ENCODE measurements around the gene SDF2L1.
"Not testable (repeated sequence)": the region's sequence is repeated elsewhere in the genome, so short reads cannot be mapped to it uniquely, and the experiment has no call there.

SDF2L1 gene

DNA sequence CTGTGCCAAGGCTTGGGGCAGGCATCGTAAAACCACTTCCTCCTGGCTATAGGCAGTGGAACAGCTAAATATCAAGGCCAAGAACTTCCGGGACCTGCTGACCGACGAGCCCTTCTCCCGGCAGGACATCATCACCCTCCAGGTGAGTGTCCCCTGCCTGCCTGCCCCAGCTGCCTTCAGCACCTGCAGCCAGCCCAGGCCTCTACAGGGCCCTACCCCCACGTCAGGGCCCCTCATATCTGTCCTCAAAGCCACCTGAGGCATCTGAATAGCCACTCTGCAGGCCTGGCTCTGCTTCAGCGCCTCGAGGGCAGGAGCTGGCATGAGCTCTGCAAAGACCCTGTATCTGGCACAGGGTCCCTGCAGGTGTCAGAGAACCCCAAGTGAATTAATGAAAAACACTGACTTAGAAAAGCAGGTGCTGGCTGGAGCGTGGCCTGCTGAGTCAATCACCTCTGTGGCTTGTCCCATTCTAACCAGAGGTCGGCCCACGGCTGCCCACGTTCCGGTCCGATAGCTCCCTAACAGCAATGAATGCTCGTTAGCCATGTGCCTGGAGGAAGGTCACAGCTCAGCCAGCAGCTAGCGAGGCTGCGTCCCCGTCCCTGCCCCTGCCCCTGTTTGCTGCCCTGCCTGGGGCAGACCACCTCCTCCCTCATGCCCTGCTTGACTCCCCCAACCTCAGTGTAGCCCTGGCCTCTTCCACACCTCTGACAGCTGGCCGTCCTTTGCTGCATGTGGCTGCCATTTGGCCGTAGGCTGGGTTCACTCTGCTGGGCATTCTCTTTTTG, 40.5 kb downstream of the SDF2L1 start:
- no peaks in the 10 kb centered on the region for H3K27me3 Mint-ChIP-seq
- no peak for ATAC-seq
- no peak for DNase-seq
- no peaks in the 10 kb centered on the region for H3K4me1 Mint-ChIP-seq
- H3K27ac Mint-ChIP-seq: peak overlapping the region in 1 of 2 donors; percentile 15
- no peaks in the 10 kb centered on the region for H3K9me3 Mint-ChIP-seq
- H3K4me3 Mint-ChIP-seq: no peak overlapping the region

DNA sequence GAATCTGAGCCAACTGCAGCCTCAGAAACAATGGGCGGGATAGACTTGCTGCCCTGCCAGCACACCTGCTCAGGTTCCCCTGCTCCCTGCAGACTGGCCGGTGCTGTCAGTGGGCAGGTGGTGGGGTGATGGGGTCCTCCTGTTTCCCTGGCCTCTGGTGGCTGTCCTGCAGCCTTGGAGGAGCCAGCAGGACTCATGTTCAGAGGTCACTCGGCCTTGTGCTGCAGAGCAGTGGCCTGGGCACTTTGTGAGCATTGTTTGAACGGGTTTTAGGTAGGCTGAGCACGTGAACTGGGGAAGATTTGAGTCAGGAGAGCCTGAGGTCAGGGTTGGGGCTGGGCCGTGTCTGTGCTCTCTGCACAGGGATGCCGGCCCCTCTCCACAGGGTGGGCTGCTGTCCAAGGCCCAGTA, 41.3 kb downstream of the SDF2L1 start:
- no peaks in the 10 kb centered on the region for H3K27me3 Mint-ChIP-seq
- peaks cover 5% of the 10 kb centered on the region for H3K4me1 Mint-ChIP-seq
- H3K27ac Mint-ChIP-seq: no peak overlapping the region
- no peak for ATAC-seq
- no peak for DNase-seq
- H3K4me3 Mint-ChIP-seq: no peak overlapping the region
- H3K9me3 Mint-ChIP-seq: no peaks in the 10 kb centered on the region

DNA sequence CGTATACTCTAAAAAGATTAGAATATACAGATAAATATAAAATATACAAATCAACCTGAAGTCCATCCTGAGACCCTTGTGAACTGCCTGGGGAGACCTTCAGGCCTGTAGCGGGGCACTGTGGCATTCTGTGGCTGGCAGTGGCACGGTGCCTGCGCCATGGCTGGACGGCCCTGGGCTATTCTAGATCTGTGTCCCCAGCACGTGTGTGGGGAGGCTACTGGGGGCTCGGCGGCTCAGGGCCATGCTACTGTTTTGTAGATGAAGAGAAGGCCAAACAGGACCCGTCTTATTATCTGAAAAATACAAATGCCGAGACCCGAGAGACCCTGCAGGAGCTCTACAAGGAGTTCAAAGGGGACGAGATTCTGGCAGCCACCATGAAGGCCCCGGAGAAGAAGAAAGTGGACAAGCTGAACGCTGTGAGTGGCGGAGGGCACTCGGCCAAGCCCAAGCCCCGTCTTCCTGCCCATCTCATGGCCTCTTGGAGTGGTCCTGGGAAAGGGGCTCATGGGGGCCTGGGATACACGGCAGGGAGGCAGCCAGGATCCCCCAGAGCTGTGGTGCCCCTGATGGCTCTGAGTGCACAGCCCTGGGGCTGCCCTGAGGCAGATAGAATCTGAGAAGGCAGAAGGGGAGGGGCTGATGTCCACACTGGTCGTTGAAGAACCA, 42.5 kb downstream of the SDF2L1 start:
- Mint-ChIP-seq H3K27me3 (no peaks in the 10 kb centered on the region), H3K9me3 (no peaks in the 10 kb centered on the region), H3K4me3 (no peak overlapping the region), H3K27ac (peak overlapping the region in 1 of 2 donors; percentile 28), H3K4me1 (peaks cover 17% of the 10 kb centered on the region)
- ATAC-seq: no peak
- no peak for DNase-seq

DNA sequence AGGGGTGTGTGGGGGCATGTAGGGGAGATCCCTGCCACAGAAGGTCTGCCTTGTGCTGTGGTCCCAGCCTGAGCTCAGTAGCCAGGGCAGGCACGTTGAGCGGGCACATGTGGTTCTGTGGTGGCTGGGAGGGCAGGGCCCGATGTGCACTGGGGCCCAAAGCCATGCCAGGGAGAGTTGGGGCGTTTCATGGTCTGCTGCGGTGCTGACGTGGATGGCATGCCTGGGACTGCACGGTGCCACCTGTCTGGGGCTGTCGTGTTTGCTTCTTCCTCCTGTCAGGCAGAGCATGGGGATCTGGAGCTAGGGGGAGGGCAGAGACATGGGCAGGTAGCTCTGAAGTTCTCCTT, 43.0 kb downstream of the SDF2L1 start:
- no peaks in the 10 kb centered on the region for H3K9me3 Mint-ChIP-seq
- H3K27ac Mint-ChIP-seq: peak overlapping the region; percentile 28 to 33
- H3K27me3 Mint-ChIP-seq: no peaks in the 10 kb centered on the region

DNA sequence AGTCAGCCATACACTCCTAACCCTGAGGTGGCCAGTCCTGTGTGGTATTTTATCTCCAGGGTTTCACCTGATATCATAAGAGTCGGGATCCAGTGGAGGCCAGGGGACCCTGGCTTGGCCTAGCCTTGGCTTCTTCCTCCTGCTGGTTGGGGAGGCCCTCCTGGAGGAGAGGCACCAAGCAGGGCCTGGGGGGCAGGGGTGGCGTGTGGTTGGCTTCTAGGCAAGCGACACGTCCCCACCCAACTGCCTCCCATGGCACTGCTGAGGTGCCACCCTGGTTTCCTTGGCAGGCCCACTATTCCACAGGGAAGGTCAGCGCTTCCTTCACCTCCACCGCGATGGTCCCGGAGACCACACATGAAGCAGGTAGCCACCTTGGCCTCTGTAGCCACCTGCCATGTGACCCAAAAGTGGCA, 44.1 kb downstream of the SDF2L1 start:
- Mint-ChIP-seq H3K27ac (no peak overlapping the region), H3K4me1 (peaks cover 32% of the 10 kb centered on the region), H3K4me3 (no peak overlapping the region), H3K27me3 (no peaks in the 10 kb centered on the region), H3K9me3 (no peaks in the 10 kb centered on the region)
- ATAC-seq (no peak), DNase-seq (no peak)

More for the DNA sequence above, 43.0 kb downstream of the SDF2L1 start:
- no peak for DNase-seq
- Mint-ChIP-seq H3K4me1 (peaks cover 22% of the 10 kb centered on the region), H3K4me3 (no peak overlapping the region)
- no peak for ATAC-seq

DNA sequence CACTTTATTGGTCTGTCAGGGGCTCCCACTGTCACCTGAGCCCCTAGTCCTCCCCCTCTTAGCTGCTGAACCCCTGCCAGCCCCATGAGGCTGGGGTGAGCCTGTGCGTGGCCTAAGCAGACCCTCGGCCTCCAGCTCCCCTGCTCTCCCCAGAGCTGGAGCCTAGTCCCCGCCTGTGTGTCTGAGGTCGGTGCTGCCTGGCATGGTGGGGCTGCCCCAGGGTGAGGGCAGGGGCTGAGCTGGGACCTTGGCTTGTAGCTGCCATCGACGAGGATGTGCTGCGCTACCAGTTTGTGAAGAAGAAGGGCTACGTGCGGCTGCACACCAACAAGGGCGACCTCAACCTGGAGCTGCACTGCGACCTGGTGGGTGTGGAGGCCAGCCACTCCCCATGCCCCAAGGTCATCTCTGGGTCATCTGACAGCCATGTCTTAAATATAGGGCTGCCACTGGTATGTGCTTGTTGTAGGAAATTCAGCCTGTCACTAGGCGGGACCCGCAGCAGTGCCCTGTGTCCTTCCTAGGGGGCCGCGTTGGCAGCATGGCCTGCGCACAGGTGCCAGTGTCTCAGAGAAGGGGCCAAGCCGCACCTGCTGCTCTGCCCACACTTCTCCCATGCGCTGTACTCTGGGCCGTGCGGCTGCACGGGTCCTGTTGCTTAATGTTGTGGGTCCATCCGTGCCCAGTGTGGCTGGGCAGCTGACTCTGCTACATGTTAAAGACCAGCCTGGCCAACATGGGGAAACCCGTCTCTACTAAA, 44.7 kb downstream of the SDF2L1 start:
- no peaks in the 10 kb centered on the region for H3K27me3 Mint-ChIP-seq

DNA sequence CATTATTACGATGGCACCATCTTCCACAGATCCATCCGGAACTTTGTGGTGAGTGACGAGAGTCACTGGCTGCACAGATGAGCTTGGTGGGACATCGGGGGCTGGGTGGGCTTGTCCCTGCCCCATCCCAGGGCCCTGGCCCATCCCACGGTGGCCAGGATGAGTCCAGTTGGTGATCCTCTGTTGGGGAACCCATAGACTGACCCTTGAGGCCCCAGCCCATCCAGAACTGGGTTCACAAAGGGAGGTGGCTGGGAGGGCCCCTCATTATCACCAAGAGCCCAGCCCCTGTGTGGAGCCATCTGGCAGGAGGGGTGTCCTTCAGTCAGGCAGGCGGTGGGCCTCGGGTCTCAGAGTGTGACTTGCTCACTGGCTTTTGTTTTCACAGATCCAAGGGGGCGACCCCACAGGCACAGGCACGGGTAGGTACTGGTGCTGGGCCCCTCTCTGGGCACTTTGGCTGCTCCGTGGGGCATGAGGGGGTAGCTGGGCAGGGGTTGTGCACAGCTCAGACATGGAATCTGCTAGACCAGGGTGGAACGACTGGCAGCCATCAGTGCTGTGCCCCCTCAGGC, 45.7 kb downstream of the SDF2L1 start:
- no peaks in the 10 kb centered on the region for H3K9me3 Mint-ChIP-seq
- no peak overlapping the region for H3K27ac Mint-ChIP-seq
- no peak for ATAC-seq
- peaks cover 33% of the 10 kb centered on the region for H3K4me1 Mint-ChIP-seq
- no peaks in the 10 kb centered on the region for H3K27me3 Mint-ChIP-seq
- H3K4me3 Mint-ChIP-seq: no peak overlapping the region
- DNase-seq: no peak

More for the DNA sequence above, 44.7 kb downstream of the SDF2L1 start:
- no peaks in the 10 kb centered on the region for H3K9me3 Mint-ChIP-seq
- no peak overlapping the region for H3K4me3 Mint-ChIP-seq
- peaks cover 33% of the 10 kb centered on the region for H3K4me1 Mint-ChIP-seq
- ATAC-seq (no peak), DNase-seq (no peak)
- peak overlapping the region in 1 of 2 donors; percentile 89 for H3K27ac Mint-ChIP-seq

DNA sequence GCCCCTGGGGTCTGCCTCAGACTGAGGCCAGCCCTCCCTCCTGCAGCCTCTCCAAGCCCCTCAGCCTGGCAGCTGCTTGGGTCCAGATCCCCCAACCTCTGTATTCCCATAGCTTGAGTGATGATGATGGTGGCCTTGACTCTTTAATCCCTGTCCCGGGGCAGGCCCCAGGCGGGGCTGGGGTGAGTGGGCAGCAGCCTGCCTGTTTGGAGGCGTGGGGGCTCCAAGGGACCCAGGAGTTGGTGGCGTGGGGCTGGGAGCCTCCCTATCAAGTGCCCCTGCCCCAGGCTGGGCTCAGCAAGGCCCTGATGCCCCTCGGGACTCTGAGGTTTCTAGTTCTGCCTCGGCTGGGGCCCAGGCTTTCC, 46.2 kb downstream of the SDF2L1 start:
- DNase-seq: no peak
- H3K27ac Mint-ChIP-seq: peak overlapping the region in 1 of 2 donors; percentile 59
- ATAC-seq: no peak
- no peak overlapping the region for H3K4me3 Mint-ChIP-seq
- H3K9me3 Mint-ChIP-seq: no peaks in the 10 kb centered on the region
- H3K27me3 Mint-ChIP-seq: no peaks in the 10 kb centered on the region
- peaks cover 33% of the 10 kb centered on the region for H3K4me1 Mint-ChIP-seq

DNA sequence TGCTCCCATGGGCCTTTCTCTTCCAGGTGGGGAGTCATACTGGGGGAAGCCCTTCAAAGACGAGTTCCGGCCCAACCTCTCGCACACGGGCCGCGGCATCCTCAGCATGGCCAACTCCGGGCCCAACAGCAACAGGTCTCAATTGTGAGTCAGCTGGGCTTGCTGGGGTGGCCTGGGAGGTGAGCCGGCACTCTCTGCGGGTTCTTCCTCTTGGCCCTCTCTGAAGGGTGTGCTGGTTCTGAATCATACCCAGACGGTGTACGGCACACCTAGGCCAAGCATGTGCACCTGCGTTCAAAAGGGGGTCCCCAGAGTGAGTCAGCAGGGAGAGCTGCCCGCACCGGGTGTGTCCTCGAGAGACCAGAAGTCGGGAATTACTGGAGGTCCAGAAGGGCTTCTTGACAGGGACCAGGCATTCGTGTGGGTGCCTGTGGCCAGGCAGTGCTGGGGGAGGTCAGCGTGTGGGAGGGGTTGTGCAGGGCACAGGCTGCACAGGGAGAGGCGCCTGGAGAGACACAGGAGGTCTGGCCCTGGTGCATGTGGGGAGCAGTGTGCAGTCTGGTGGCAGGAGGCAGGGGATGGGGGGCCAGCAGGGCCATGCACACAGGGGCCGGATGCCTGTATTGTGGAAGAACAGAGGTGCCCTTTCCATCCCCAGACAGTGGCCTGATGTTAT, 46.7 kb downstream of the SDF2L1 start:
- no peak for ATAC-seq
- no peak overlapping the region for H3K4me3 Mint-ChIP-seq

DNA sequence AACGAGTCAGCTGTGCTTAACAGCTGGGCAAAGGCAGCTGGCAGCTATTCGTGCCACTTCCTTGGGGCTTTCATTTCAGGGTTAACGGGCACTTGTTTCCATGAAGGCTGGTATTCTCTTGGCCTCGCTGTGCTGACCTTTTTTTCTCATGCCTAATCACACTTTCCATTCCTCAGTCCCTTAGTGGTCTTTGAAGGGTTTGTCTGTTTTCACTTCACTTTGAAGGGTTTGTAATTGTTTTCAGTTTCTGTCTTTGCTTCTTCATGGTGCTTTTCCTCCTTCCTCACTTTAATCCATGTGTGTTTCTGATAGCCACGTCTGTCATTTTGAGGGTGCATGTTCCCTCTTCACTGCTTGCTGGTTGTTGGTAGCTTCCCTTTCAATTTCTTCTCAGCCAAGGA, 48.3 kb downstream of the SDF2L1 start:
- H3K27me3 Mint-ChIP-seq: no peaks in the 10 kb centered on the region
- ATAC-seq (peak; percentile 85), DNase-seq (peak; percentile 13 to 38)
- H3K4me1 Mint-ChIP-seq: peaks cover 33% of the 10 kb centered on the region
- H3K27ac Mint-ChIP-seq: peak overlapping the region; percentile 73 to 87
- H3K4me3 Mint-ChIP-seq: peak overlapping the region; percentile 3 to 34
- H3K9me3 Mint-ChIP-seq: no peaks in the 10 kb centered on the region

More for the DNA sequence above, 46.7 kb downstream of the SDF2L1 start:
- H3K27ac Mint-ChIP-seq: peak overlapping the region in 1 of 2 donors; percentile 59
- H3K27me3 Mint-ChIP-seq: no peaks in the 10 kb centered on the region
- H3K4me1 Mint-ChIP-seq: peaks cover 33% of the 10 kb centered on the region
- H3K9me3 Mint-ChIP-seq: no peaks in the 10 kb centered on the region
- no peak for DNase-seq

DNA sequence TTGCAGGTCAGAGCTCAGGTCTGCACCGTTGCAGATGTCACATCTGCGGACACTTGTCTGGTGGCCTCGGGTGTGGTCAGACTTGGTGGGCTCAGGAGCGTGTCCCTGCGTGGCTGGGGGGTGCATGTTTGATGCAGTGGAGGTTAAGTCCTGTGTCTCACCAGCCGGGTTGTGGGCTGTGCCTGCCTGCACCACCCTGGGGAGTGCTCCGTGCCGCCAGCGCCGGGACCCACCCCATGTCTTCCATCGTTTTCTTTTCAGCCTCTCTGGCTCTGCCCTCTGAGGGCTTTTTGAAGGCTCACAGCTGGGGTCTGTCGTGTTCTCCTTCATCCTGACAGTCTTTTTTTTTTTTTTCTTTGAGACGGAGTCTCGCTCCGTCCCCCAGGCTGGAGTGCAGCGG, 49.7 kb downstream of the SDF2L1 start:
- peaks cover 33% of the 10 kb centered on the region for H3K4me1 Mint-ChIP-seq
- H3K27me3 Mint-ChIP-seq: no peaks in the 10 kb centered on the region
- peak overlapping the region; percentile 19 to 69 for H3K27ac Mint-ChIP-seq
- ATAC-seq (no peak), DNase-seq (no peak)
- no peak overlapping the region for H3K4me3 Mint-ChIP-seq
- H3K9me3 Mint-ChIP-seq: no peaks in the 10 kb centered on the region

DNA sequence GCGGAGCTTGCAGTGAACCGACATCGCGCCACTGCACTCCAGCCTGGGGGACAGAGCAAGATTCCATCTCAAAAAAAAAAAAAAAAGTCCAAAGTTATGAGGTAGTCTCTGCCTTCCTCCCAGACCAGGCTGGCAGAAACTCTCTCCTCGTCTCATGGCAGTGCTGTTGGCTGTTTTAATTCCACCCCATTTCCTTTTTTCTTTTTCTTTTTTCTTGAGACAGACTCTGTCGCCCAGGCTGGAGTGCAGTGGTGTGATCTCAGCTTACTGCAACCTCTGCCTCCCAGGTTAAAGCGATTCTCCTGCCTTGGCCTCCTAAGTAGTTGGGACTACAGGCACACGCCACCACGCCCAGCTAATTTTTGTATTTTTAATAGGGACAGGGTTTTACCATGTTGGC, 50.8 kb downstream of the SDF2L1 start:
- not testable (repeated sequence) for H3K27ac Mint-ChIP-seq

DNA sequence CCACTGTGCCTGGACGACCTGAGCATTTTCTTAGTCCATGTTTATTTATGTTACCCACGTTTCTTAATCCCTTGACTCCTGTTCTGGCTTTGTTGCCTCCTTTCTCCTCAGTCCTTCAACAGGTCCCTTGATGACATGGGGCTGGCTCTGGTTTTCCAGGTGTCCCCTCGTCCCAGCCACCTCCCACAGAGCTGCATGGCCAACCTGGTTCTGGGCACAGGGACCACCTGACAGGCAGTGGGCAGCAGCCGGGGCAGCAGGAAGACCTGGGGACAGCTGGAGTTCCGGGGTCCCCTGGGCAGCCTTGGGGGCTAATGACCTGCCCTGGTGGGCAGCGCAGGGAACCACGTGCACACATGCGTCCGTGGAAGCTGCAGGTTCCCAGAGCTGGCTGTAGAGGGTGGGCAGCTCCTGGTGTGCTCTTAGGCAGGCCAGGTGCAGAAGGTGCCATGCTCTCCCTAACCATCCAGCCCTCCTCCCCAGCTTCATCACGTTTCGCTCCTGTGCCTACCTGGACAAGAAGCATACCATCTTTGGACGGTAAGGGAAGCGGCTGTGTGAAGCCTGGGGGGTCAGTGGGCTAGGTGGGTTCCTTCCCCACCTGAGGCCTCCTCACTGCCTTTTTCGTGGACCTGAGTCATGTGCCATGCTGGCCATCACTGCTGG, 51.4 kb downstream of the SDF2L1 start:
- Mint-ChIP-seq H3K4me1 (peaks cover 27% of the 10 kb centered on the region), H3K27ac (peak overlapping the region in 1 of 2 donors; percentile 89), H3K4me3 (no peak overlapping the region), H3K27me3 (no peaks in the 10 kb centered on the region), H3K9me3 (no peaks in the 10 kb centered on the region)
- ATAC-seq: no peak
- no peak for DNase-seq

More for the DNA sequence above, 50.8 kb downstream of the SDF2L1 start:
- not testable (repeated sequence) for H3K9me3 Mint-ChIP-seq, H3K27me3 Mint-ChIP-seq, DNase-seq, H3K4me3 Mint-ChIP-seq, ATAC-seq
- peaks cover 33% of the 10 kb centered on the region for H3K4me1 Mint-ChIP-seq
